H9 (cell line): ENCODE data around the gene GTF3C5. TPM values are rescaled to one million over a fixed set of nuclear protein-coding genes. Genes with fewer than 3 reads are reported as not detected.

Source experiments
- DNase-seq: peaks from one replicate; pipeline ENCODE4 v3.0.0-alpha.2; 2017
- H2AFZ ChIP-seq: one replicate; pipeline ENCODE4 v1.6.1; 2013; ENCODE audit warnings: mild to moderate bottlenecking, low read length, control low read depth, moderate library complexity
- H2AK5ac ChIP-seq: 2 replicates; pipeline ENCODE4 v1.6.1; 2013; ENCODE audit warnings: low read length, control low read depth, mixed read lengths; ENCODE audit not compliant: insufficient read length
- H2BK120ac ChIP-seq: one replicate; pipeline ENCODE4 v1.6.1; 2013; ENCODE audit warnings: low read depth, mild to moderate bottlenecking, low read length, control low read depth, inconsistent platforms; ENCODE audit not compliant: poor library complexity, severe bottlenecking
- H2BK12ac ChIP-seq: 2 replicates; pipeline ENCODE4 v1.6.1; 2013; ENCODE audit warnings: low read length, control low read depth, mixed read lengths, low read depth; ENCODE audit not compliant: insufficient read length
- H2BK15ac ChIP-seq: 2 replicates; pipeline ENCODE4 v1.6.1; 2013; ENCODE audit warnings: low read depth, low read length, control low read depth
- H2BK20ac ChIP-seq: one replicate; pipeline ENCODE4 v1.6.1; 2013; ENCODE audit warnings: low read depth, mild to moderate bottlenecking, low read length, control low read depth, inconsistent platforms; ENCODE audit not compliant: poor library complexity, severe bottlenecking
- H2BK5ac ChIP-seq: 2 replicates; pipeline ENCODE4 v1.6.1; 2013; ENCODE audit warnings: low read length, control low read depth, mixed read lengths; ENCODE audit not compliant: insufficient read length
- H3K14ac ChIP-seq: 2 replicates; pipeline ENCODE4 v1.6.1; 2013; ENCODE audit warnings: low read length, control low read depth; ENCODE audit not compliant: insufficient read depth
- H3K18ac ChIP-seq: 2 replicates; pipeline ENCODE4 v1.6.1; 2013; ENCODE audit warnings: low read depth, mild to moderate bottlenecking, mixed read lengths, low read length, control low read depth; ENCODE audit not compliant: insufficient read length
- H3K23ac ChIP-seq: 2 replicates; pipeline ENCODE4 v1.6.1; 2013; ENCODE audit warnings: low read length, control low read depth, mixed read lengths, low read depth; ENCODE audit not compliant: insufficient read length
- H3K23me2 ChIP-seq: 2 replicates; pipeline ENCODE4 v1.6.1; 2013; ENCODE audit warnings: low read depth, mild to moderate bottlenecking, mixed read lengths, low read length, control low read depth; ENCODE audit not compliant: insufficient read length, poor library complexity, severe bottlenecking
- H3K27ac ChIP-seq: 2 replicates; pipeline ENCODE4 v1.5.1; 2013; ENCODE audit warnings: low read length, control low read depth, mixed read lengths, low read depth; ENCODE audit not compliant: insufficient read length
- H3K27me3 ChIP-seq: 2 replicates; pipeline ENCODE4 v1.6.1; 2013; ENCODE audit warnings: low read length, control low read depth, inconsistent platforms; ENCODE audit not compliant: insufficient read depth
- H3K4ac ChIP-seq: 2 replicates; pipeline ENCODE4 v1.6.1; 2013; ENCODE audit warnings: low read depth, mild to moderate bottlenecking, control low read depth, inconsistent platforms, low read length, moderate library complexity
- H3K4me1 ChIP-seq: 2 replicates; pipeline ENCODE4 v1.6.1; 2013; ENCODE audit warnings: low read length, control low read depth, inconsistent platforms; ENCODE audit not compliant: insufficient read depth
- H3K4me2 ChIP-seq: 2 replicates; pipeline ENCODE4 v1.6.1; 2013; ENCODE audit warnings: low read length, control low read depth, mixed read lengths; ENCODE audit not compliant: insufficient read length, insufficient read depth
- H3K56ac ChIP-seq: 2 replicates; pipeline ENCODE4 v1.6.1; 2013; ENCODE audit warnings: low read depth, mild to moderate bottlenecking, mixed read lengths, low read length, control low read depth; ENCODE audit not compliant: insufficient read length
- H3K79me1 ChIP-seq: 2 replicates; pipeline ENCODE4 v1.6.1; 2013; ENCODE audit warnings: low read depth, mild to moderate bottlenecking, moderate library complexity, low read length, control low read depth, inconsistent platforms; ENCODE audit not compliant: insufficient read depth, poor library complexity, severe bottlenecking
- H3K79me2 ChIP-seq: 2 replicates; pipeline ENCODE4 v1.6.1; 2013; ENCODE audit warnings: low read length, control low read depth, inconsistent platforms; ENCODE audit not compliant: insufficient read depth
- H3K9ac ChIP-seq: 2 replicates; pipeline ENCODE4 v1.6.1; 2013; ENCODE audit warnings: low read length, control low read depth, mixed read lengths; ENCODE audit not compliant: insufficient read length; ENCODE audit errors: extremely low read depth
- H3K9me3 ChIP-seq: one replicate; pipeline ENCODE4 v1.6.1; 2013; ENCODE audit warnings: low read depth, low read length, inconsistent platforms; ENCODE audit not compliant: control insufficient read depth
- H3T11ph ChIP-seq: one replicate; pipeline ENCODE4 v1.6.1; 2013; ENCODE audit warnings: mild to moderate bottlenecking, low read length, control low read depth, inconsistent platforms
- H4K20me1 ChIP-seq: one replicate; pipeline ENCODE4 v1.6.1; 2013; ENCODE audit not compliant: control insufficient read depth, insufficient read length, insufficient read depth
- H4K5ac ChIP-seq: 2 replicates; pipeline ENCODE4 v1.6.1; 2013; ENCODE audit warnings: low read depth, mild to moderate bottlenecking, mixed read lengths, low read length, control low read depth; ENCODE audit not compliant: insufficient read length
- H4K8ac ChIP-seq: replicated peaks from 2 replicates; pipeline ENCODE4 v1.6.1; 2013; ENCODE audit warnings: low read length, control low read depth, mixed read lengths, low read depth; ENCODE audit not compliant: insufficient read length
- H4K91ac ChIP-seq: 2 replicates; pipeline ENCODE4 v1.6.1; 2013; ENCODE audit warnings: low read depth, mild to moderate bottlenecking, moderate library complexity, mixed read lengths, low read length, control low read depth; ENCODE audit not compliant: insufficient read length
- H3K27ac Mint-ChIP-seq, 3 experiments: 2 replicates in 2 of 3; 3 replicates in 1 of 3; pipeline ENCODE4 v1.8.0; 2020 to 2021; ENCODE audit warnings: mixed read lengths in 3 of 3, mild to moderate bottlenecking in 1 of 3, moderate library complexity in 1 of 3
- H3K27me3 Mint-ChIP-seq: 2 replicates; pipeline ENCODE4 v1.8.0; 2021; ENCODE audit warnings: low read depth, mild to moderate bottlenecking, moderate library complexity, mixed read lengths
- H3K36me3 Mint-ChIP-seq, 3 experiments: 2 replicates in 2 of 3; 3 replicates in 1 of 3; pipeline ENCODE4 v1.8.0; 2020 to 2021; ENCODE audit warnings: low read depth in 3 of 3, mixed read lengths in 3 of 3; ENCODE audit not compliant: insufficient read depth in 1 of 3
- H3K4me1 Mint-ChIP-seq, 2 experiments: 2 replicates each; pipeline ENCODE4 v1.8.0; 2020; ENCODE audit warnings: mixed read lengths in 2 of 2
- H3K4me3 Mint-ChIP-seq, 2 experiments: 2 replicates in 1 of 2; 3 replicates in 1 of 2; pipeline ENCODE4 v1.8.0; 2020 to 2021; ENCODE audit warnings: mild to moderate bottlenecking in 2 of 2, mixed read lengths in 2 of 2, moderate library complexity in 1 of 2
- H3K9me3 Mint-ChIP-seq, 2 experiments: 2 replicates in 1 of 2; 3 replicates in 1 of 2; pipeline ENCODE4 v1.8.0; 2020; ENCODE audit warnings: mild to moderate bottlenecking in 2 of 2, mixed read lengths in 2 of 2, moderate library complexity in 1 of 2
- CTCF ChIP-seq: fragments of 200-600 bp; sonication (generic); conservative IDR thresholded peaks from 3 replicates; pipeline ENCODE4 v1.8.0; 2021; ENCODE audit warnings: antibody characterized with exemption, mild to moderate bottlenecking
- WGBS: extraction: QIAGEN DNeasy Blood & Tissue Kit; methylation state at CpG from one replicate; pipeline ENCODE4 v1.1.7; 2013; ENCODE audit warnings: missing lambda C conversion rate, low lambda C conversion rate, mixed read lengths; ENCODE audit not compliant: insufficient read length; ENCODE audit errors: extremely low coverage; 5-methylcytosine and 5-hydroxymethylcytosine counted together
- total RNA-seq: library from RNA; stranded (reverse); gene quantifications from 2 replicates; pipeline ENCODE4 v1.2.1, GENCODE V29; 2021

GTF3C5 gene
- total RNA-seq, 1 experiment from 2014 or later, result 88.9 TPM

GRCh38 chr9:133104718-133105460 is 74.1 kb downstream of the GTF3C5 start:
- Mint-ChIP-seq H3K9me3 (no peaks in the 10 kb centered on the region), H3K27me3 (no peaks in the 10 kb centered on the region), H3K36me3 (peaks cover 25 to 57% (median 48%) of the 10 kb centered on the region in 3 experiments; a peak in 6 of 7 replicates), H3K27ac (no peak overlapping the region; a peak in 1 of 7 replicates), H3K4me1 (peaks cover 2 to 9% of the 10 kb centered on the region in 2 experiments; a peak in 2 of 4 replicates), H3K4me3 (no peak overlapping the region)
- TF ChIP-seq CTCF, result no peak
- H2BK15ac ChIP-seq, result no peak overlapping the region
- no peak overlapping the region for H3T11ph ChIP-seq
- H3K4ac ChIP-seq, result no peak overlapping the region
- H3K27me3 ChIP-seq, result no peaks in the 10 kb centered on the region
- no peak overlapping the region for H3K4me2 ChIP-seq
- H3K9me3 ChIP-seq, result no peaks in the 10 kb centered on the region
- H3K4me1 ChIP-seq, result no peaks in the 10 kb centered on the region
- no peak overlapping the region for H4K8ac ChIP-seq
- H3K79me2 ChIP-seq, result no peaks in the 10 kb centered on the region
- H3K27ac ChIP-seq, result no peak overlapping the region
- H3K23me2 ChIP-seq, result no peaks in the 10 kb centered on the region
- H4K20me1 ChIP-seq, result no peaks in the 10 kb centered on the region
- no peak overlapping the region for H3K56ac ChIP-seq
- H3K79me1 ChIP-seq, result no peaks in the 10 kb centered on the region
- H3K18ac ChIP-seq, result no peak overlapping the region
- H2BK12ac ChIP-seq, result no peak overlapping the region
- no peak overlapping the region for H2BK120ac ChIP-seq
- H2BK20ac ChIP-seq, result no peak overlapping the region
- H3K9ac ChIP-seq, result no peak overlapping the region
- H2BK5ac ChIP-seq, result no peak overlapping the region
- H4K5ac ChIP-seq, result no peak overlapping the region
- no peak overlapping the region for H3K14ac ChIP-seq
- WGBS, result no CpG with 5 or more reads among the region's 15 CpGs
- no peak overlapping the region for H3K23ac ChIP-seq
- no peak overlapping the region for H2AFZ ChIP-seq
- DNase-seq, result no peak
- no peak overlapping the region for H4K91ac ChIP-seq
- no peak overlapping the region for H2AK5ac ChIP-seq
